GM12873 (cell line): ENCODE data around the gene INO80B.

Experiments used
- CTCF ChIP-seq: IDR thresholded peaks from 2 replicates; pipeline ENCODE4 v1.5.1; 2012; ENCODE audit warnings: low read depth, mild to moderate bottlenecking, moderate library complexity, low read length, control low read depth; ENCODE audit not compliant: insufficient read depth; ENCODE audit errors: missing control alignments

Gene INO80B

GRCh38 chr2:74428675-74429074 is 26.2 kb upstream of the INO80B start:
- no peak for TF ChIP-seq CTCF

- TF ChIP-seq CTCF = no peak
These were observed 25.1 kb upstream of the INO80B start for GRCh38 chr2:74429487-74430451.

- no peak for TF ChIP-seq CTCF
These were observed 24.4 kb upstream of the INO80B start for GRCh38 chr2:74430502-74430901.

- TF ChIP-seq CTCF = no peak
These were observed 18.6 kb upstream of the INO80B start for GRCh38 chr2:74436111-74436805.

DNA sequence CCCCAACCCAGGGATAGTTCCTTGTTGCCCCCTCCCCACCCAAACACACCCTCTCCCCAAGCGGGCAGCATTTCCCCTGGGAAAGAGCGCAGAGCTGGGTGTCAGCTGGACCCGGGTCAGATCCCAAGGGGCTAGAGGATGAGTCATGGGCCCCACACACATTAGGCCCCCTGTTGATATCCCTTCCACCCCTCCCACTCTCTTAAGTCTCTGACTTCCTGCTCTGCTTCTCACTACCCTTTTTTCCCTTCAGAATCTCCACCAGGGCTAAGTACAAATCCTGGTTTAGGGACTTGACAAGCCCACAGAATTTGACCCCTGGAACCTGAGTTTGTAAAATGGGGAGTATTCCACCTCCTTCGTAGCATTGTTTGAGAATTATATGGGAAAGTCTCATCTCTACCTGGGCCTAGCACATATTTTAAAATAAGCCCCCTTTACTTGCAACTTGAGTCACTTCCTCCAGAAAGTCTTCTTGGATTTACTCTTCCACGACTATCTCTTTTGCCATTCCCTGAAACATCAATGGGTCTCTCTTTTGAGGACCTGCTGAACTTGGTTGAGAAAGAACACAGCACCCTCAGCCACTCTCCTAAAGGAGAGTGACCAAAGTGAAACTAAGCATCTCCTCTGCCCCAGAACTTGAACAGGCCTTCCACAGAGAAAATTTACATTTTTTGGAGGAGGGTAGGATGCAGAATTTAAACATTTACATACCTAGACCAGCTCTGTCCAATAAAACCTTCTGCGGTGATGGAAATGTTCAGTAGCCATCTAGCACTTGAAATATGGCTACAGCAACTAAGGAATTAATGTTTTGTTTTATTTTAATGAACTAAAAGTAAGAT is 17.8 kb upstream of the INO80B start:
- no peak for TF ChIP-seq CTCF

- no peak for TF ChIP-seq CTCF
These were observed 16.6 kb upstream of the INO80B start for GRCh38 chr2:74438248-74438647.
